Keratinocyte (primary cell): ENCODE measurements around the gene SUGCT.

Experiments used
- CTCF ChIP-seq, 3 experiments: IDR thresholded peaks in 1 of 3; conservative IDR thresholded peaks in 1 of 3; optimal IDR thresholded peaks in 1 of 3; 2 replicates in 2 of 3; 3 replicates in 1 of 3; pipeline versions ENCODE3 to v1.5.1; 2011; ENCODE audit warnings: low read length in 3 of 3, mild to moderate bottlenecking in 3 of 3, moderate library complexity in 2 of 3, control low read depth in 1 of 3, inconsistent platforms in 1 of 3; ENCODE audit not compliant: insufficient read depth in 2 of 3; ENCODE audit errors: extremely low read depth in 1 of 3
- EZH2 ChIP-seq: IDR thresholded peaks from one replicate; pipeline ENCODE4 v1.6.1; 2012; ENCODE audit warnings: inconsistent platforms, mild to moderate bottlenecking, low read length, moderate library complexity

- TF ChIP-seq CTCF (optimal IDR thresholded peaks at IDR 0.05 in 1 of 3, IDR thresholded peaks at IDR 0.05 in 1 of 3, conservative IDR thresholded peaks at IDR 0.05 in 1 of 3; ENCODE audit: extremely low read depth in 1 of 3, insufficient read depth in 2 of 3, low read length in 3 of 3) (no peak), EZH2 (no peak)
Measured at GRCh38 chr7:40341836-40342235, 207.0 kb downstream of the SUGCT start.
